K562 (cell line): ENCODE measurements around the gene RNU1-2. TPM values are rescaled to one million over a fixed set of nuclear protein-coding genes. Genes with fewer than 3 reads are reported as not detected.

ENCODE experiments used
- HNRNPH1 ChIP-seq: fragments of 200-400 bp; formaldehyde crosslinking; optimal IDR thresholded peaks from 2 replicates; pipeline ENCODE3; 2017; ENCODE audit warnings: low read depth, mild to moderate bottlenecking, low read length, moderate library complexity
- L3MBTL2 ChIP-seq: fragments of 450-650 bp; IDR thresholded peaks from 2 replicates; pipeline ENCODE4 v1.6.1; 2016; ENCODE audit warnings: mild to moderate bottlenecking, moderate library complexity
- NFE2L1 ChIP-seq: fragments of 450-650 bp; IDR thresholded peaks from 2 replicates; pipeline ENCODE4 v1.6.1; 2016; ENCODE audit warnings: missing genetic modification characterization, low read depth, mild to moderate bottlenecking, missing compliant biosample characterization, moderate library complexity, borderline replicate concordance
- PTRF ChIP-seq: fragments of 450-650 bp; IDR thresholded peaks from 2 replicates; pipeline ENCODE4 v1.6.1; 2016; ENCODE audit warnings: mild to moderate bottlenecking, missing genetic modification characterization, missing compliant biosample characterization
- TFAP4 ChIP-seq: sonication (generic); formaldehyde crosslinking; IDR thresholded peaks from 2 replicates; pipeline ENCODE4 v1.8.0; 2022; ENCODE audit warnings: missing genetic modification reagents, mild to moderate bottlenecking, moderate library complexity, borderline replicate concordance
- ZNF318 ChIP-seq, 2 experiments: fragments of 450-650 bp; IDR thresholded peaks; 2 replicates each; pipeline ENCODE4 v1.6.1; 2016; ENCODE audit warnings: mild to moderate bottlenecking in 2 of 2, borderline replicate concordance in 1 of 2, low read depth in 1 of 2, moderate library complexity in 1 of 2
- ZNF655 ChIP-seq: fragments of 250-450 bp; sonication (Bioruptor Pico); IDR thresholded peaks from 2 replicates; pipeline ENCODE4 v1.5.0; 2021
- polyA plus RNA-seq, 8 experiments: library from polyadenylated mRNA; depleted of rRNA in 4 of 8; stranded (reverse) in 5 of 8; unstranded in 3 of 8; fragments of >200 nt; fragmentation: Nextera tagmentation in 2 of 8; fragmentation: Illumina TruSeq in 1 of 8; extraction: Ambion mirVana in 2 of 8; extraction: Trizol in 1 of 8; gene quantifications; 2 replicates each; pipeline versions ENCODE4 v1.2.1 to v1.2.3, GENCODE V29; 2011 to 2014; ENCODE audit warnings: inconsistent platforms in 1 of 8, missing spikeins in 1 of 8
- total RNA-seq, 7 experiments: library from RNA; depleted of rRNA in 6 of 7; stranded (reverse); fragments of >200 nt in 6 of 7; fragmentation: Illumina TruSeq in 2 of 7; extraction: Trizol in 2 of 7; gene quantifications; 2 replicates each; pipeline versions ENCODE4 v1.2.1 to v1.2.3, GENCODE V29; 2011 to 2021; ENCODE audit warnings: low replicate concordance in 1 of 7

The RNU1-2 gene
- total and polyA plus RNA-seq, 9 of the 15 experiments (the other 6 are each of a cell fraction or from before 2014, with no cell fraction given): under 0.01 to 32,823 (median 2,538) TPM; not detected in 4

GRCh38 chr1:16905110-16905867 is 9.5 kb downstream of the RNU1-2 start (continued):
- peak in 1 of 2 experiments; percentile 98; a peak in 2 of 4 replicates for TF ChIP-seq ZNF318 (IDR thresholded peaks at IDR 0.05; ENCODE audit: borderline replicate concordance in 1 of 2, low read depth in 1 of 2)
- no peak for TF ChIP-seq PTRF (tag)
- TF ChIP-seq ZNF655 (CRISPR knock-in tag): peak; percentile 99
- TF ChIP-seq TFAP4 (CRISPR knock-in tag): peak; percentile 46
- no peak for TF ChIP-seq NFE2L1 (tag)
- peak; percentile 75 for TF ChIP-seq HNRNPH1
- 0 out of 2 replicates have a peak, but pooled peaks have one; percentile 68 for TF ChIP-seq L3MBTL2
